GM19099 (cell line): Measurements from ENCODE around the gene APMAP.

ENCODE experiments used
- POLR2A ChIP-seq: IDR thresholded peaks from 3 replicates; pipeline ENCODE4 v1.6.1; 2011; ENCODE audit warnings: low read depth; ENCODE audit not compliant: insufficient read length; ENCODE audit errors: extremely low read depth

APMAP gene

DNA sequence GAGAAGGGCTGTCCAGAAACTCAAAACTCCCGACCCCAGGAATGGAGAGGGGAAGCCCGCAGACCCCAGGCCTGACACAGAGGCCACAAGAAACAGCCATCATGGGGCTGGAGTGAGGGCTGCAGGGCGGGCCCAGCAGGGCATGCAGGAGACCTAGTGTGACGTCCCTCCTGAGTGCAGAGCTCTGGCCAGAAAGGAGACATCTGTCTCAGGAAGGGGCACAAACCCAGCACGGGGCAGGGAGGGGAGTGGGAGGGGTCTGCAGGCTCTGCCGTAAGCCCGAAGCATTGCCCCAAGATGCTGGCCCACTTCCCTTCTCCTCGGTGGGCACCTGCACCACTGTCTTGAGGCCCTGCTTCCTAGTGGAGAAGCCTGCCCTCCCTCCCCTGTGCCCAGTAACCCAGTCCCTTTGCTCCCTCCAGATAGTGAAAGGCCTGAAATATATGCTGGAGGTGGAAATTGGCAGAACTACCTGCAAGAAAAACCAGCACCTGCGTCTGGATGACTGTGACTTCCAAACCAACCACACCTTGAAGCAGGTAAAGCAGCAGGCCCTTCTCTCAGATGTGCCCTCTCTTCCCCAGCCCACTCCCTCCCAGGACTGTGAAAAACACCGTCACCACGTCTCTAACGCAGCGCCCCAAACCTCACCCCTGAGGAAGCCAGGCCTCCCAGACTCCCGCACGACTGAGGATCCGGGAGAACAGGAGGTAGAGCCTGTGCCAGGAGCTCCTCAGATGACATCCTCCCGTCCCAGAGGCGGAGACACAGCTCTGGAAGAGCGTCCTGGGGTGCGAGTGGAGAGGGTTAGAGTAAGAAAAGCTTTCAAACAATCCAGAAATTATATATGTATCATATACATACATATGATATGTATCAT, 33.8 kb downstream of the APMAP start:
- no peak for TF ChIP-seq POLR2A

DNA sequence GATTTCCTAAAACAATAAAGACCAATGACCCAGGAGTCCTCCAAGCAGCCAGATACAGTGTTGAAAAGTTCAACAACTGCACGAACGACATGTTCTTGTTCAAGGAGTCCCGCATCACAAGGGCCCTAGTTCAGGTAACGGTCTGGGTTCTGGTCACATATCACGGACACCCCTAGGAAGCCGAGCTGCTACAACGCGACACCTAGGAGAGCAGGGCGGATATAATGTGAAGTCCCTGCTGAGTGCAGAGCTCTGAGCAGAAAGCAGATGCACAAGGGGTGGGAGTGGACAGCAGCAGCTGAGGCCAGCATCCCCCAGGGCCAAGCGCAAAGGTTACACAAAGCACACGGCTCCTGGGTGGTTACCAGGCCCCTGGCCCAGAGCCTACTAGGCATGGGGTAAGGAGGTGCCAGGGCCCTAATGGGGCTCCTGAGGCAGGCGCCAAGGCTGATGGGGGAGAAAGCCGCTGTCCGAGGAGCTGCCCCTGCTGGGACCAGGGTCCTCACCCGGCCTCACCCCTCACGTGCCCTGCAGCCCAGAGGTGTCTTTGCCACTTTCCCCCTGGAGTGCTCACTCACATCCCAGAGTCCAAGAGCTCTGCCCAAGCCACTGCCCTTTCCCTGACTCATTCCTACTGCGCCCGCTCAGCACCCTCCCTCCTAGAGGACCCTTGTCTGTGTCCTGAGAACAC, 35.1 kb downstream of the APMAP start:
- TF ChIP-seq POLR2A: no peak

DNA sequence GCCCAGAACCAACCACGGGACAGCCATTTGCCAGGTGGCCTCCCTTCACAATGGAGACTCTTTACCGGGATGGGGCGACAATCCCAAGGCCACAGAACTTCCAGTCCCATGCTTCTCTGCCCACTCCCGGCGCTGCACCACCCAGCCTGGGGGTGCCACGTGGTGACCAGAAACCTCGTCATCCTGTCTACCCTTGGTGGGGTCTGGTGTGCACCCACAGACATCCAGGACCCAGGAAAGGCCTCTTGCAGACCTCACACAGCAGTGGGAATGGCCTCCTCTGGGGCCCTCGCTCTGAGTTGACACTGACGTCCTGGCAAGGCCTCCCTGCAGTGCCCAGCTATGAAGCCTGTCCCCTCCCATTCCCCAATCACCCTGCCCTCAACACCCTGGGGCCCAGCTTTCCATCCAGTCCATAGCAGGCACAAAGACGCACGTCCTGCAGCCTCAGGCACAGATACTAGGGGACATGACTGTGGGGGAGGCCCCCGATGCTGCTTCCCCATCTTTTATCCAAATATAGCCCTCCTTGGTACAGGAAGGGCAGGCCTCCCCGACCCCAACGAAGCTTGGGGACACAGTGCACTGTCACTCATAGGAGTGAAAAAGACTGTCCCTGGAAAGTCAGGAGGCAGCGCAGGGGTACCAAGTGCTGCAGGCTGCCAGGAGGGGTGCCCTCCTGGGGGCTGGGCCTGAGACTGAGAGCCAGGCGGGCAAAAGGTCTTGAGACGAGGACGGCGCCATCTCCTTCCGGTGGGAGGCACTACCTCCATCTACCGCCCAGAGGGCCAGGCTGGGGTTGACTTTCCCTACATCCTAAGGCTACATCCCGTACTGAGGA, 36.3 kb downstream of the APMAP start:
- TF ChIP-seq POLR2A: no peak

DNA sequence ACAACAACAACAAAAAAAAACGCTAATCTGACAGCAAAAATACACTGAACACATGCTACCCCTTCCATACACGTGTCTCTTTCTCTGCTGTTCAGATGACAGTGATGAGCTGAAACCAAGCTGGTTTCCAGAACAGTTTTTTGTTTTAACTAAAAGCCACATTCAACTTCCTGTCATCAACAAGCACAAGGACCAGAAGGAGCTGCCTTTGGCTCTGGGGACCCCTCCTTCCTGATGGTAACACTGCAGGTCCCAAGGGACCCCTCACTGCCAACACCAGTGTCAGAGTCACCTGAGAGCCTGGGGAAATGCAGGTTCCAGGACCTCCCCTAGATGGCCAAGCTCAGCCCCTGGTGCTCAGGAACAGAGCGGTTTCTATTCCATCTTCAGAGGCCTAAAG, 37.5 kb downstream of the APMAP start:
- TF ChIP-seq POLR2A: no peak

DNA sequence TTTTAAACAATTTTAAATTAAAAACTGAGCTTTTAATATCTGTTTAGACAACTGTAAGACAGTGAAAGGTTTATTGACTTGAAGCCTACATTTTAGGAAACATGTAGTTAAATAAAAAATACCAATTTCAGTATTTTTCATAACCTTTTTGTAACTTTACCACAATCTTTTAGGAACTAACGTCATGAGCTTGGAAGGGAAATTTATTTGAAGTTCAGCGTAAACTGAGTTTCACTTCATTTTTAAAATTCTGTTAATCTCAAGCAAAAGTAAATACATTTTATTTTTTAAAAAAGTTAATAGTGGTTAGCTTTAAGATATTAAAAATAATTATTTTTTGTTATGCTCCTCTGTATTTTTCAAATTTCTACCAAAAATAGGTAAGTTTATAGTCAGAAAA, 38.0 kb downstream of the APMAP start:
- TF ChIP-seq POLR2A: no peak

DNA sequence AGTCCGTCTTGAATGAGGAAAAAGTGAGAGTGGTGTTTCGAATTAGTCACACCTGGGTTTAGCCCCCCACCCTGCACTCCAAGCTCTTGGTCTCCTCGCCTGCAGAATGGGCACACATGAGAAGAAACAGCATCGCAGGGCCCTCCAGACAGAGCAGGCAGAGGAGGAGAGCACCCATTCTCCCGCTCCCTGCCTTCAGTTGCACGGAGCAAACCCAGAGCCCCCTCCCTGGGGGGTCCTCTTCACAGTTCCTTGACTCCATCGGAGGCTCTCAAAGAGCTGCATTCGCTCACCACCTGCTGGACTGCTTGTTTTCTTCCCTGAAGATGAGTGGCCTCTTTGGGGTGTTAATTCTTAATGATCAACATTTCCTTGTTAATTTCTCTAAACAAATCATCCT, 38.4 kb downstream of the APMAP start:
- TF ChIP-seq POLR2A: no peak

DNA sequence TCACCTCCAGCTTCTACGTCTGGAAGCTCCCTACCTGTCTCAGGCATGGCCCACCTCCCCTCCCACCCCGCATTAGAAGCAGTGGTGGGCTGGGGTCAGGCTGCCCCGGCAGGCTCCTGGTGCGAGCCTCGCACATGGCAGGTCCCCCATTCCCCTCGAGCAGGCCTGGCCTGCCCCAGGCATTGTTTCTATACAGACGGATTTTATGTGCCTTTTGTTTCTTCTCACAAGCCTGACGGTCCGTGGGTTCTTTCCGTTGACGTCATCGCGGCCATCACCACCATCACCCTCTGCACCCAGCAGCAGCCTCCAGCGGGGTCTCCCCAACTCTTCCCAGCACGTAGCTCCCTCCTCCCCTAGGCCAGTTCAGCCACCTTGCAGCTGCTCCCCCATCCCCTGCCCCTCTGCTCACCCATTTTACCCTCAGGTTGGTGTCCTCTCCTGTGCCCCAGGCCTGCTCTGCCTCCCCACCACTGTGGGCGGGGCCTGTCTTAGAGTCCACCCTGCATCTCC, 38.9 kb downstream of the APMAP start:
- no peak for TF ChIP-seq POLR2A

DNA sequence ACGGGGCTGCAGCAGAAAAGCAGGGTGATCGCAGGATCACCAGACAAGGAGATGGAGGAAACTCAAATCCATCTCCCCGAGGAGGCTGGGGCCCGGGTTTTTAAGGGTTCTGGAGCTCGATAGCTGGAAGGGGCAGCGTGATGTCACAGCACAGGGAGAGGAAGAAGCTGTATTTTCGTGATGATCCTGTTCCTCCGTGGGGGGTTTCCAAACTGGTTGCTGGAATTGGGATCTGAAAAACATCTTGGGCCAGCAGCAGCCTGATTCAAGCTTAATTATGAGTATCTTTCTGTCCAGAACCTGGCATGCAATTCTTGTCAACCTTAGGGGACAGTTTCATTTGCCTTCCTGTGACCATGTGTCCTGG, 39.4 kb downstream of the APMAP start:
- TF ChIP-seq POLR2A: no peak

DNA sequence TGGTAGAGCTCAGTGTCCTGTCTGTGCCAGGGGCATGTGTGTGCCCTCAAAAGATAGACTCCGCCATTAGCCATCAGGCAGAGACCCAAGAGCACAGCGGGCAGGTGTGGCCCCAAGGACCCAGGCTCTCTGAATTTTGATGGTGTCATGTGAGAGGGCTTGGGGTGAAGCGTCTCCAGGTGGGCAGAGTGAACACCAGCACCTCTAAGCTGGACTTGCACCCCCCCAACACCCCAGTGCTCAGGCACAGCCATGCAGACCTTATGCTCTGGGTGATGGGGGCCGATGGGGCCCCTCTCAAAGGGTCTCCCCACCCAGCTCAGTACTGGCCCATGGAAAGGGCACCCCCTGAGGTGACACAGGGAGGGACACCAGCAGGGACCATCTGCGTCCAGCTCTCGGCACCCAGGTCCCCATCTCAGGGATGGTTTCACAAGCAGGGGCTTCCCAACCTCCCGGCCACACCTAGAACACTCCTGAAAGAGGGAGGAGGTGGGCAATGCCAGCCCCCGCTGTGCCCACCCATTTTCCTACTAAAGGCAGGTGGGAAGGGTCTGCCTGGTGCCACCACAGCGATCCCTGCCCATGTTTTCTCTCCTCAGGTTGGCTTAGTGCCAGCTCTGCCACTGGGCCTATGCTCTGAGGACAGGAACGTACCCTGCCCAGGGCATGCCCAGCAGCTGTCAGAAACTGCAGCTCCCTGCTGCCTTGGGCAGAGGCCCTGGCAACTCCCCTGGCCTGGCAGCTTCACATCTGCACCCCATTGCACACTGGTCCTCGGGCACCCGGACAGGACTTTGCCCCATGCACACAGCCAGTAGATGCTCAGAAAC, 40.0 kb downstream of the APMAP start:
- TF ChIP-seq POLR2A: no peak

DNA sequence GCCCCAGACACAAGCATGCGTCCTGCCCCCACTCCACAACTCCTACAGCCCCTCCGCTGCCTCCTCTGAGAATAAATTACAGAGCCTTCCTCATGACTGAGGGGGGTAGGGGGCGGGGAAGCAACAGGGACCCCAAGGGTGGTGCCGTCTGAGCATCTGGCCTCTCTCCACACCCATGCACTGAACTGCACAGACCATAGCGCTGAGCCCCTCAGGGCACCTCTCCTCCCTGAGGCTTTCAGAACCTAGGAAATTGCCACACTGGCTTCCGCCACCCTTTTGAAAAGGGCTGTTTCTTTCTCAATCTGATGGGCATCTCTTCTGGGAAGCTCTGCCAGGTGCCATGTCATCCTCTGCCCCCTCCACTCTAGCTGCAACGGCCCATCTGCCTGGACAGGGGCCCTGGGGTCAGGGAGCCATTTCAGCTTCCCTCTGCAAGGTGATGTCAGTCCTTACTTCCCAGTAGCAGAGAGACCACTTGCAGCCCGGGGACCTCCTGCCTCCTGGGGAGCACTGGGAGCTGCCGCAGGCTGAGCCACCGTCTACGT, 40.9 kb downstream of the APMAP start:
- TF ChIP-seq POLR2A: no peak

DNA sequence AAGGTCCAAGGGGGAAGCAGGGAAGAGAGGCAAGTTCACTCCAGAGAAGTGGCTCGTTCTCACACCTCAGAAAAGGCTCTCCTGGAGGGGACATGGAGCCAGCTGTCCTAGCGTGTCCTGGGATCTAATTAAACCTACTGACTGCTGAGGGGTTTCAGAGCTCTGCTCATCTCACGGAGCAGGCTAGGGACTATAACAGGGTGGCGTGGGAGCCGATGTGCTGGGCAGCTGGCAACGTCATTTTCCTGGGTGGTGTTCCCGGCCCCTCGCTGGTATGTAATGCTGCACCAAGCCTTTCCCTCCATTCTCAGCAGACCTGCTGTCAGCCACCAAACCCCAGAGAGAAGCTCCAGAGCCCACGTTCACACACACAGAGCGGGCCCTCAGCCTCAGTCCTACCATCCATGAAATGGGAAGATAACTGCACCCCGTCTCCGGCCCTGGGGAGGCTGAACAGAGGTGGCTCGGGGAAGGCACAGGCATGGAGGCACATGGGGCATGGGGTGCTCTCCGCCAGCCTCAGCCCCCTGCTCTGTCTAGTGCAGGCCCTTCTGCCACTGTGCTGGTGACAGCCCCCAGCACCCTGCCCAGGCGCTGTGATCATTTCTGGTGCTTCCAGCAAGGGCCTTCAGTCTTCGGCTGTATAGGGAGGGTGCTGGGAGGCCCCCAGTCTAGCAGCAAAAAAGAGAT, 41.6 kb downstream of the APMAP start:
- TF ChIP-seq POLR2A: no peak

DNA sequence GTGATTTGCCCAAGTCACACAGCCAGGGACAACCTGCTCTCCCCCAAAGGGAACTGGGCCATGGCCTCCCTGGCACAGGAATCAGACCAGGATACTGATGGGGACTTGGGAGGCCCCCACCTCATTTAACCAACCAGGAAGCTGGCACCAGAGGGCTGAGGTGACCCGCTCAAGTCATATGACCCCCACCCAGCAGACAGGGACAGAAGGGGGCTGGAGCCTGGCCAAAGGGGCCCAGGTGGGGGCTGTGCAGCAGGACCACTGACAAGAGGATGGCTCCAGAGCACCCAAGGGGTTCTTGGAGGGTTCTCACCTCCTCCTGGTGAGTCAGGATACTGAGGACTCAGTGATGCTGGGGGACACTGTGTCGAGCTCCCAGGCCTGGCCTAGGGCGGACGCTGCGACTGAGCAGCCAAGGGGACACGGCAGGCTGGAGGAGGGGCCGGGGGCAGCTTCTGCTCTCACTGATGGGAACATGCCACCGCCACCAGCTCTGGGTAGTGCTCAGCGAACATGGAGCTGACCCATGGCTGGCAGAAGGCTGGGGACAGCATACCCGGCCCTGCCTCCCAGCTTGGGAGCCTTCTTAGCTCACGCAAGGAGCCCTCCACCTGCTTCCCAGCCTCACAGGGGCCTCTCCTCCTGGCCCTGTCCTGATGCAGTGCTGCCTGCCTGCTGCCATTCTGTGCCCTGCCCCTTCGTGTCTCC, 42.3 kb downstream of the APMAP start:
- TF ChIP-seq POLR2A: no peak

DNA sequence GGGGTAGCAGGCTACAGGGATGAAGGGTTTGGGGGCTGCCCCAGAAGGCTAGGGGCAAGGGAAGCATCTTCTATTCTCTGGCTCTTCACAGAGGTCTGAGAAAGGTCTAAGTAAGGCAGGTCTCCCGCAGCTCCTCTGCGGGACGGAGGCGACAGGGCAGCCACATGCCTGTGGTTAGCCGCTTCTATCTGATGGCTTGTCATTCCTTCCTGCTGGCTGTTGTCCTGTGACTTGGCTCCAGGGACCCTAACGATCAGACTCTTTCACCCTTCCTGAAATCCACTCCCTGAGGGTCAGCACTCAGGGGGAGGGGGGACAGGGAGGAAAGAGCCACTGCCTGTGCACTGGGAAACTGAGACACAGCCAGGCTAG, 42.8 kb downstream of the APMAP start:
- no peak for TF ChIP-seq POLR2A
